PC-9 (cell line): Measurements from ENCODE around the gene MCC.

ENCODE experiments used
- EZH2 ChIP-seq: fragments of 200-600 bp; sonication (generic); IDR thresholded peaks from 2 replicates; pipeline ENCODE4 v1.8.0; 2017; ENCODE audit warnings: antibody characterized with exemption, low read depth
- TF ChIP-seq, protein P1 (sequence below): fragments of 200-600 bp; sonication (generic); conservative IDR thresholded peaks from 2 replicates; pipeline ENCODE4 v1.6.1; 2017; ENCODE audit warnings: mixed run types, antibody characterized with exemption, mild to moderate bottlenecking, moderate library complexity

- TF ChIP-seq, protein P1, sequence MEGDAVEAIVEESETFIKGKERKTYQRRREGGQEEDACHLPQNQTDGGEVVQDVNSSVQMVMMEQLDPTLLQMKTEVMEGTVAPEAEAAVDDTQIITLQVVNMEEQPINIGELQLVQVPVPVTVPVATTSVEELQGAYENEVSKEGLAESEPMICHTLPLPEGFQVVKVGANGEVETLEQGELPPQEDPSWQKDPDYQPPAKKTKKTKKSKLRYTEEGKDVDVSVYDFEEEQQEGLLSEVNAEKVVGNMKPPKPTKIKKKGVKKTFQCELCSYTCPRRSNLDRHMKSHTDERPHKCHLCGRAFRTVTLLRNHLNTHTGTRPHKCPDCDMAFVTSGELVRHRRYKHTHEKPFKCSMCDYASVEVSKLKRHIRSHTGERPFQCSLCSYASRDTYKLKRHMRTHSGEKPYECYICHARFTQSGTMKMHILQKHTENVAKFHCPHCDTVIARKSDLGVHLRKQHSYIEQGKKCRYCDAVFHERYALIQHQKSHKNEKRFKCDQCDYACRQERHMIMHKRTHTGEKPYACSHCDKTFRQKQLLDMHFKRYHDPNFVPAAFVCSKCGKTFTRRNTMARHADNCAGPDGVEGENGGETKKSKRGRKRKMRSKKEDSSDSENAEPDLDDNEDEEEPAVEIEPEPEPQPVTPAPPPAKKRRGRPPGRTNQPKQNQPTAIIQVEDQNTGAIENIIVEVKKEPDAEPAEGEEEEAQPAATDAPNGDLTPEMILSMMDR = no peak
- TF ChIP-seq EZH2 = no peak
Observed at GRCh38 chr5:112979723-112980122, 508.5 kb downstream of the MCC start.
